SK-N-MC (cell line): ENCODE data around the gene CD46.

Experiments
- EZH2 ChIP-seq: fragments of 200-600 bp; sonication (generic); IDR thresholded peaks from one replicate; pipeline ENCODE4 v1.6.1; 2017; ENCODE audit warnings: antibody characterized with exemption
- POLR2AphosphoS5 ChIP-seq: IDR thresholded peaks from 2 replicates; pipeline ENCODE4 v1.6.1; 2012; ENCODE audit warnings: mild to moderate bottlenecking, low read depth, low read length, borderline replicate concordance

DNA sequence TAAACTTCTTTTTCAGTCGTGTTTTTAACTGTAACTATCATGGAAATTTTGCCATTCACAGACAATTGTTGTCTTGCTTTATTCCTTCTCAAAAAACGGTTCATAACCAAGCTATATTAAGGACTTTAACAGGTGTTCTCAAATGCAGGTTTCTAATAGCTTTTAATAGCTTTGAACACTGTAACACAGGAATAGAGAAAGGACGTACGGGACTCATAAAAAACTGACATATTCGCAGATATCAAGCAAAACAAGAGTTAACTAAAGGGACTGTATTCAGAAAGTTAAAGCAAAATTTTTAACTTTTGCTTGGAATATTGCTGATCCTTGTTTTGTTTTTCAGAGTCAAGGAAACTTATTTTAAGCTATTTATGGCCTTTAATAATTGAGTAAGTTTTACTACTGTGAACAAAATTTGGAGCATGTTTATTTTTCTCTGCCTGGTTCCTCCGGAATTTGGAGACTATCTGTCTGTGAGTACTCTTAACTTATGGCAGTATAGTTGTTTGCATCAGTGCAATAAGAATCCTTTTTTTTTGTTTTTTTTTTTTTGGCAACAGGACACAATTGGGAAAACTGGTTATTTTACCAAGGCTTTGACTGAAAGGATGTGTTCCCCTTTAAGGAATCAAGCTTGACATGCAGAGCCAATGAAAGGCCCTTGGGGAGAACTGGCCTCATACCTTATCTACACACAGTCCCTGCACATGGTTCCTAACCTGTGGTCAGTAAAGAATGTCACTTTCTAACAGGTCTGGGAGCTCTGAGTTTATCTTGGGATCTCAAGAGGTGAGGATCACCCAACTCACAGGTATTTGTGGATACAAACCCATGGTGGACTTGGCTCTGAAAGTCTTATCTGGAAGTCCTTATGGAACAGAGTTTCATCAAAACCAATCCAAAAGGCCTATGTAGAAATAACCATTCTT is 5.8 kb upstream of the CD46 start:
- TF ChIP-seq POLR2AphosphoS5 (no peak), EZH2 (no peak)
